HG03457 (cell line): Measurements from ENCODE around the gene RAB3B.
"Not testable (repeated sequence)": the region's sequence is repeated elsewhere in the genome, so short reads cannot be mapped to it uniquely, and the experiment has no call there.

ENCODE experiments used
- ATAC-seq: cut with Tn5 transposase; IDR thresholded peaks from one replicate; pipeline ENCODE4 v1.9.1; 2021; ENCODE audit warnings: moderate number of reproducible peaks; ENCODE audit not compliant: unreplicated experiment

Gene RAB3B, protein sequence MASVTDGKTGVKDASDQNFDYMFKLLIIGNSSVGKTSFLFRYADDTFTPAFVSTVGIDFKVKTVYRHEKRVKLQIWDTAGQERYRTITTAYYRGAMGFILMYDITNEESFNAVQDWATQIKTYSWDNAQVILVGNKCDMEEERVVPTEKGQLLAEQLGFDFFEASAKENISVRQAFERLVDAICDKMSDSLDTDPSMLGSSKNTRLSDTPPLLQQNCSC

DNA sequence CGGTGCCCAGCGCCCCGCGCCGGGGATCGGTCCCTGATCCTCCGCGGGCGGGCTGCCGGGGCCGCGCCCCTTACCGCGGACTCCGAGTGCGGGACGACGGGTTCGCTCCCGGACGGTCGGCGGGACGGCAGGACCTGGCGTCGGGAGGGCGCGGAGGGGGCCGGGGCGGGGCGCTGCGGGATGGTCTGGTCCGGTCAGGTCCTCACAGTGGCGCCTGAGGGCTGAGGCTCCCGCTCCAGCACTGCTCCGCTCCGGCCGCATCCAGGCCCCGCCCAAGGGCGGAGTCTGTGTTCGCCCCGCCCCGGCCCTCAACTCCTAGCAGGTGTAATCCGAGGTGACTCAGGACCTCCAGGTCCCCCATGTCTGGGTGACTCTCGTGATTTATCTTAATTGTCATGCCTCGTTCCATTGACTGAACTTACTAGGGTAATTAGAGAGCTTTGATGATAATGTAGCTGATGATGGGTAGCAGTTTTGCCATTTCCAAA, at the start of gene RAB3B:
RAB3B (minus strand) TSS at position 223 of the 488 bp plus-strand sequence. CDS start 13,583 bp downstream, outside the sequence.
- no peak for ATAC-seq

DNA sequence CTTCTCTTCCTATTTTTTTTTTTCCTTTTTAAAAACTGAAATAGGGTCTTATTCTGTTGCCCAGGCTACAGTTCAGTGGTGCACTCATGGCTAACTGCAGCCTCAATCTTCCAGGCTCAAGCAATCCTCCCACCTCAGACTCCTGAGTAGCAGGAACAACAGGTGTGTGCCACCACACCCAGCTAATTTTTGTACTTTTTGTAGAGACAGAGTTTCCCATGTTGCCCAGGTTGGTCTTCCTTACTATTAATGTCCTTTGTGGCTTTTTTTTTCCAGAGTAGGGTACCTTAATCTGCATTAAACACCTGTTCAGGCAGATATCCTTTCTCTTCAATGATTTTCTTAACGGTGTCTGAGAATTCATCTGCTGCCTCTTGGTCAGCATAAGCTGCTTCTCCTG, 47.4 kb upstream of the RAB3B start:
- ATAC-seq = no peak

DNA sequence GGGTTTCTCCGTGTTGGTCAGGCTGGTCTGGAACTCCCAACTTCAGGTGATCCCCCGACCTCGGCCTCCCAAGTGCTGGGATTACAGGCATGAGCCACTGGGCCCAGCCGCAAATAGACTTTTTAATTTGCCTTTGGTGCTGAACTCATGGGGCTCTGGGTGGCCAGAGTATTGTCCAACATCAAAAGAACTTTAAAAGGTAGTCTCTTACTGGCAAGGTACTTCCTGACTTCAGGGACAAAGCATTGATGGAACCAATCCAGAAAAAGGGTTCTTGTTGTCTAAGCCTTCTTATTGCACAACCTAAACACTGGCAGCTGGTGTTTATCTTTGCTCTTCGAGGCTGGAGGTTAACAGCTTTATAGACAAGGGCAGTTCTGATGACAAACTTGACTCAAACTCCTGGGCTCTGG, 46.9 kb upstream of the RAB3B start:
- no peak for ATAC-seq

DNA sequence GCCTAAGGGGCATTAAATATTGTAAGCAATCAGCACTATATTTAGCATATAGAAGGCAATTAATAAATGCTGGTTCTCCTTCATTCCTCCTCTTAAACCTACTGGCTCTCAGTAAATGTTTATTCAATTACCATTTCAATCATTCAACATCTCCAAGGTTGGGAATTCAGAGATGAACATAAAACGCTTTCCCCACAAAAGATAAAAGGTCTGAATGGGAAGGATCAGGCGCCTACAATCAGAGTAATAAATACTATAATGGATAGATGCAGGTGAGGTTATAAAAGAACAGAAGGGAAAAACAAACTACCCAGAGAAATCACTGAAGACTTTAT, 43.5 kb upstream of the RAB3B start:
- no peak for ATAC-seq

DNA sequence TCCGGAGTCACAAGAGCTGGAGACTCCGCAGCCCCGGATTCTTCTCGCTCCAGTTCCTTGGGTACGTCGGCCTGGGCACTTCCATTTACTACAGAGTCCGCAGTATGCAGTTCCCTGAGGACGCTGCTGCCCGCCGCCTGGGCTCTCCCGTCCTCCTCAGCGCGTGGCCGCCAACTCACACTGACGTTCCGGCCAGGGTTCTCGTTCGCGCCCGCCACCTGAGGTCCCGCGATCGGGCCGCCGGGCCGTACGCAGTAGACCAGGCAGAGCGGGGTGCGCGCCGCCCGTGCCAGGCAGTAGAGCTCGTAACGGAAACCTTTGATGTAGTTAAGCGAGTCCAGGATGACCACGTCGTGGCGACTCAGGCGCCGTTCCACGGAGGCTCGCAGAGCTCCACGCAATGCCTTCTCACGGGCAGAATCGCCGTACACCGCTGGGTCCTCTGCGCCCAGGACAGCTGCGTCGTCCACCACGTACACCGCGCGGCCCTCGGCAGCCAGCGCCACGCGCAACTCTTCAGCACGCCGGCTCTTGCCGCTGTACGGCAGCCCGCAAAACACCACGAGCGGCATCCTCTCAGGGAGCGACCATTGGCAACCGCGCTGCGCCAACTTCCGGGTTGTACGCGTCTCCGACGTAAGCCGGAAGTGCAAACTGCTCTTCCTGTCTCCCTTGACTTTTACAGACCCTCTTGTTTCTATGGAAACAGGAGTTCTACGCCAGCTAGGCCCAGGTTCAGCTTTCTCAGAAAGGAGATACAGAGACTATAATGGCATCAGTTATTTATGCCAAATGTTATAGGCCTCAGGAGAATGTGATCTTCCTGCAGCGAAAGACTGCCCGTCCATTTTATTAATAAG, 42.9 kb upstream of the RAB3B start, which contains the start of gene KTI12:
KTI12 (minus strand) TSS at position 621 of the 860 bp plus-strand sequence; CDS start at position 572, 49 bp downstream.
- peak; percentile 79 for ATAC-seq

DNA sequence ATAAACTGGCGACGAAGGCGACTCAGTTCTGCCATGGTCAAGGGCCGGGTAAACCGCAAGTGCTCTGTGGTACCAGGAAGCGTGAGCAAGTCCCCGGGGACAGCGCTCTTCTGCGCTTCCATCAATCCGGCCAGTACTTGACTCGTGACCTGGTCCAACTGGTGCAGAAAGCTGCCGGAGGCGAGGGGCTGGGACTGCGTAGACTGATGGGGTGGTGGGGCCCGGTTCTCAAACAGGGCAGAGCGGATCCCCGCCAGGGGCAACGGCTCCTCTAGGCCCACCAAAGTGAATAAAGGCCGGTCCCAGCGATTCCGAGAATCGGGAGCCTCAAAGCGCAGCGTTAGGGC, 42.3 kb upstream of the RAB3B start:
- ATAC-seq = no peak

DNA sequence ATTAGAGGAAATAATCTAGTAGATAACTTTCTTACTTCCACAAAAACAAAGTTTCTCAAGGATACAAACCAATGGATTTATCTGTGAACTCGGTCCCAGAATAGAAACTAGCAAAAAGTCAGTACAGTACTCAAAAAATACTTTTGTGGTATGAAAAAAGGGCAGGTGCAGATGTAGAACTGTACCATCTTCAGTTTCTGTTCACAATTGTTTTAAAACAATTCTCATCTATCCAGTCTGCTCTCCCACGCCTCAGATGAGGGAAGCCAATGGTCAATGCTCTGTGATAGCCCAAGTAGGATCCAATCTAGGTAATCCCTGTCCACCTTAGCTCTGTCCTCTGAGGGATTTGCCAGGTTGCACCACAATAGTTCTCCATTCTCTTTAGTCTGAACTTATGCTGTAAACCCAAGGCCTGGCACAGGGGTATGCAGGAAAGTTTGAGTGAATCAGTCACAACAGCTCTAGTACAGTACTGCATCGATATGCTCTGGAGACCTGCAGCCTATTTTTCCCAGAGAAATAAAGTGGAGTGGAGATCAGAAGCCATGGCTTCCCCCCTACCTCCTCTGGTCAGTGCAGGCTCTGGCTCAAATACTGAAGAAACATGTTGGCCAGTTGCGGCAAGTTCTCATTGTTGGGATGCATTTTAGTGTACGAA, 41.8 kb upstream of the RAB3B start:
- no peak for ATAC-seq

DNA sequence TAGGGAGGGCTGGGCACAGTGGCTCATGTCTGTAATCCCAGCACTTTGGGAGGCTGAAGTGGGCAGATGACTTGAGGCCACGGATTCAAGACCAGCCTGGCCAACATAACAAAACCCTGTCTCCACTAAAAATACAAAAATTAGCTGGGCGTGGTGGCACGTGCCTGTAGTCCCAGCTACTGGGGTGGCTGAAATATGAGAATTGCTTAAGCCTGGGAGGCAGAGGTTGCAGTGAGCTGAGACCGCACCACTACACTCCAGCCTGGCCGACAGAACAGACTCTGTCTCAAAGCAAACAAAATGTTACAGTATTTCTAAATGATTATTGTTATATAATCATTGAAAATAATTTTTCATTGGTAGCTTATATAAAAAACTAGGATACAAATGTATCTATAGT, 38.3 kb upstream of the RAB3B start:
- ATAC-seq = not testable (repeated sequence)

DNA sequence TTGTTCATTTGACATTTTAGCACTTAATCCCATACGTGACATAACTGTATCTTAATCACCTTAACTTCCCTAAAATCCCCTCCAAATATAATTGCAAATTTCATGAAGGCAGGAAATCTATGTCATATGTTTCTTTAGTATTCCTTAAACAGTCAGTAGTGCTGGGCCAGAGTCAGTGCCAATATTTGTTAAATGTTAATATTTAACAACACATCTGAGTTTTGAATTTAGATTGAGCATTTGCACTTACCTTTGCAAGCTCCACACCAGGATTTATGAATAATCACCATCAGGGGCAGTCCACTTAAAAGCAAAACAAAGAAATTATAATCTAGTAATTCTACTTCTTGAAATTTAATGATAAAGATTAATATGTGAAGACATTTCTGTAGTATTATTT, 37.8 kb upstream of the RAB3B start:
- no peak for ATAC-seq

DNA sequence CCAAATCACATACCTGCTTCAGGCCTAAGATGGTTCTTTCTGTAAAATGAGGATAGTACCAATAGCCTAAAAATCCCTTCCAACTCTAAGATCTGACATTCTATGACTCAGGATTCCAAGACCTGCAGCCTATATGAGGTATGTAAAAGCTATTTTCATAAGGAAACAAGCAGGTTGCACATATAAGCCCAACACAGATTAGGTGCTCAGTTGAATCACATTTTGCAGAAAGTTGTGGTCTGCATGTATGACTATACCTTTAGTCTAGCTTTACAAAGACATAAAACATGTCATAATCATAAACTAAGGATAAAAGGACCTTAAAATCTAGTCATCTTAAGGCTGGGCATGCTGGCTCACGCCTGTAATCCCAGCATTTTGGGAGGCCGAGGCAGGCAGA, 35.8 kb upstream of the RAB3B start:
- no peak for ATAC-seq

DNA sequence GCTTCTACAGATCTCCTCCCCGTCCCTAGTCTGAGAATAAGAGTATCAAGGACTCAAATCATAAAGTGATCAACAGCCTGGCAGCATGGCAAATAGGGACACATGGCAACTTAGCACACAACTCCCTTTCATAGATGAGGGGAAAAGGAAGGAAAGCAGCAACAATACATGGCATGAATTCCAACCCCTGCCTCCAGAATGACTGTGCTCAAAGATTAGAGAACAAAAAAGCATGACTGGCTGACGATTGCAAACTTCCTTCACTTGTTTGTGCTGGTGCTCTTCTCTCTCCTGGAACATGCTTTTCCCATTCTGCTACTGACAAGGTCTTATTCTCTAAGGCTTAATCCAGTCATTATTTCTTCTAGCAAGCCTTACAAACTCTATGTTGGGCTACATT, 31.6 kb upstream of the RAB3B start:
- ATAC-seq = no peak

DNA sequence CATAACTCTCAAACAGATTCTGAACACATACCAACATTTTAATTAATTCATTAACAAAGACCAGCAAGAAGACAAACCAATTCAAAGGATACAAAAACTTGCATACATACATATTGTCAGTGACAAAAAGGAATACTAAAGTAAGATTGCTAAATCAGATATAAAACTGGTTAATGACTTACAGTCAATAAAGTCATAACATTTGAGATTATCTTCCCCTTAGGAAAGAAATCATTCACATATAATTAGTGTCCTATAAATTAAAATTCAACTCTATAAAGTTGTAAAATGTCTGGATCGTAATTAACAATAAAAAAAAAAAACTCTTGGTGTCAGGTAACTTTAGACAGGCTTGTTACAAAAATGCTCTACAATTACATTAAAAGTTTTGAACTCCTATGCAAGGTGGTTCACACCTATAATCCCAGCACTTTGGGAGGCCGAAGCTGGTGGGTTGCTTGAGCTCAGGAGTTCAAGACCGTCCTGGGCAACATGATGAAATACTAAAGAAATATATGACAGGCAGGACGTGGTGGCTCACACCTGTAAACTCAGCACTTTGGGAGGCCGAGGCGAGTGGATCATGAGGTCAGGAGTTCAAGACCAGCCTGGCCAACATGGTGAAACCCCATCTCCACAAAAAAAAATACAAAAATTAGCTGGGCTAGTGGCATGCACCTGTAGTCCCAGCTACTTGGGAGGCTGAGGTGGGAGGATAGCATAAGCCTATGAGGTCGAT, 17.7 kb upstream of the RAB3B start:
- no peak for ATAC-seq

DNA sequence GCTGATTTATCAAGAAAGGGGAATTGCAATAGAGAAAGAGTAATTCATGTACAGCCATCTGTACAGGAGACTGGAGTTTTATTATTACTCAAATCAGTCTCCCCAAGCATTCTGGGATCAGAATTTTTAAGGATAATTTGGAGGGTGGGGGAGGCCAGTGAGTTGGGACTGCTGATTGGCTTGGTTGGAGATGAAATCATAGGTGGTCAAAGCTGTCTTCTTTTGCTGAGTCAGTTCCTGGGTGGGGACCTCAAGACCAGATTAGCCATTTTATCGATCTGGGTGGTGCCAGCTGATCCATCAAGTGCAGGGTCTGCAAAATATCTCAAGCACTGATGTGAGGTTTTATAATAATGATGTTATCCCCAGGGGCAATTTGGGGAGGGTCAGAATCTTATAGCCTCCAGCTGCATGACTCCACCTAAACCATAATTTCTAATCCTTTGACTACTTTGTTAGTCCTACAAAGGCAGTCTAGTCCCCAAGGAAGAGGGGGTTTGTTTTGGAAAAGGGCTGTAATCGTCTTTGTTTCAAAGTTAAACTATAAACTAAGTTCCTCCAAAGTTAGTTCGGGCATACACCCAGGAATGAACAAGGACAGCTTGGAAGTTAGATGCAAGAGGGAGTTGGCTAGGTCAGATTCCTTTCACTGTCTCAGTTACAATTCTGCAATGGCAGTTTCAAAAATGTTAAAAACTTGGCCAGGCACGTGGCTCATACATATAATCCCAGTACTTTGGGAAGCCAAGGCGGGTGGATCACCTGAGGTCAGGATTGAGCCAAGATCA, 16.9 kb upstream of the RAB3B start:
- ATAC-seq = no peak

DNA sequence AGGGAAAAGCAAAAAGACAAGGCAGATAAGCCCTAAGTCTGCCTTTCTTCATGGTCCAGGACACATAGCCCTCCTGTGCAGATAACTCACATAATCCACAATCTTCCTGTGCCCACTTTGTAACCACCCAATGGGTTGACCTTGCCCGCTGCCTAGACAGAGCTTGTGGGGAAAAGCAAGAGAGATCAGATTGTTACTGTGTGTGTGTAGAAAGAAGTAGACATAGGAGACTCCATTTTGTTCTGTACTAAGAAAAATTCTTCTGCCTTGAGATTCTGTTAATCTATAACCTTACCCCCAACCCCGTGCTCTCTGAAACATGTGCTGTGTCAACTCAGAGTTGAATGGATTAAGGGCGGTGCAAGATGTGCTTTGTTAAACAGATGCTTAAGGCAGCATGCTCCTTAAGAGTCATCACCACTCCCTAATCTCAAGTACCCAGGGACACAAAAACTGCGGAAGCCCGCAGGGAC, 15.6 kb upstream of the RAB3B start:
- ATAC-seq = not testable (repeated sequence)

DNA sequence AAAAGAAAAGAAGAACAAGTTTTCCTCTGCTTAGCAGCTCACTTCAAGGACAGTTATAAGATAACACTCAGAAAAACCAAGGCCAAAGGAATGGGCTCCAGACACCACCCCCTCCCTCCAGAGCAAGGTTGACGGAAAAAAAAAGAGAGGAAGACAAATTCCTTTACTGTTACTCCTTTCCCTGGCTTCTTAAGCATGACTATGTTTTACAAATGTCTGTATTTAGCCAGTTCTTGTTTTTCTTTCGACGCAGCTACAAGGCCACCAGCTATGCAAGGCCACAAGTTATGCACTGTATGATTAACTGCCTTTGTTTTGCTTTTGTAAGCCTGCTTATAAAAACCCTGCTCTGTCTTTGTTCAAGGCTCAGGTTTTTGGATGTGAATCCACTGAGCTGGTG, 15.0 kb upstream of the RAB3B start:
- ATAC-seq = not testable (repeated sequence)

DNA sequence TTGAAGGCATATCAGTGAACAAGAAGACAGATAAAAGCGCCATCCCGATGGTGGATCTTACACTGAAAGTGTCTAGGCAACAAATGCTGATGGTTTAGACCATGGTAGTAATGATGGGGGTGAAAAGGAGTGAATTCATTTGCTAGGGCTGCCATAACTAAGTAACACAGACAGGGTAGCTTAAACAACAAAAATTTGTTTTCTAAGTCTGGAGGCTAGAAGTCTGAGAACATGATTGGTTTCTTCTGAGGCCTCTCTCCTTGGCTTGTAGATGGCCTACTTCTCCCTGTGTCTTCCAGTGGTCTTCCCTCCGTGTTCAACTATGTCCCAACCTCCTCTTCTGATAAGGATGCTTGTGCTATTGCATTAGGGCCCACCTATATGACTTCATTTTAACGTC, 13.4 kb upstream of the RAB3B start:
- ATAC-seq = no peak

DNA sequence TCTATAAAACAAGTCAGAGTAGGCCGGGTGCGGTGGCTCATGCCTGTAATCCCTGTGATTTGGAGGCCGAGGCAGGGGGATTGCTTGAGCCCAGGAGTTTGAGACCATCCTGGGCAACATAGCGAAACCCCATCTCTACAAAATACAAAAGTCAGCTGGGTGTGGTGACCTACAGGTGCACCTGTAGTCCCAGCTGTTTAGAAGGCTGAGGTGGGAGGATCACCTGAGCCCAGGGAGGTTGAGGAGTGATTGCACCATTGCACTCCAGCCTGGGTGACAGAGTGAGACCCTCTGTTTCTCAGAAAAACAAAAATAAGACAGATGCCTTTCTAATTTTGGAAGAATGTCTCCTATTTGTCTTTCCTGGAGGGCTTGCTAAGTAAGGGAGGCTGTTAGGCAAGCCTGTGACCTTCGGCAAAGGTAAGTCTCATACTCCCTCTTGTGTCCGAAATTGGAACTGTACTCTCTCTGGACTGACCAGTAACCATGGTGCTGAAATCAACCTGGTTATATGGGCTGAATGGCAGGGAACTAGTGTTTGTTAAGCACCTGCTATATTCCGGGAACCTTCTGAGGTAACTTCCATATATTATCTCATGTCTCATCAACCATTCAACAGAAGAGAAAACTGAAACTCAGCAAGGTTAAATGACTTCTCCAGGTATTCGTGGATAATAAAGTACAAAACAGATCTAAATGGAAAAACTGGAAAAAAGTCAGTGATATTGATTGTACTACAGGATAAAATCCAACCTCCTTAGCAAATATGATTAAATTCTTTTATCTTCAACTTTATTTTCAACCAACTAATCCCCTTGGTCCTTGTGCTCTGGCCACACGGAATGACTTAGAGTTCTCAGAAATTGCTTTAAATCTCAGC, 11.8 kb upstream of the RAB3B start:
- ATAC-seq = peak; percentile 52

DNA sequence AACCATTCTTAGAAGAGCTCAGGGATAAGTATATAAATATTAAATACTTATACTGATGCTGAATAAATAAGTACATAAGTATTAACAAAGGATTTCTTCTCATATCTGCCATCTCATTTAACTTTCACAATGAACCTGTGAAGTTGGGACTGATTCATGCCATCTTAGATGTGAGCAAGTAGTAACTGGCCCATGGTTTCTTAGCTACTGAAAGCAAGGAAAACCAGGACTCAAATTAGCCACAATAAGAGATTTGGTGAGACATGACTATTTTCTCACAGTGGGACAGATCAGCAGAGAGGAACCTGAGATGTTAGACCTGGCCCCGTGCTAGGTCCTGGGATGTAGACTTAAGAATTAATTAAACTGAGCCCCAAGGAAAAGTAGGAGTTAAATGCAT, 8.2 kb upstream of the RAB3B start:
- no peak for ATAC-seq

DNA sequence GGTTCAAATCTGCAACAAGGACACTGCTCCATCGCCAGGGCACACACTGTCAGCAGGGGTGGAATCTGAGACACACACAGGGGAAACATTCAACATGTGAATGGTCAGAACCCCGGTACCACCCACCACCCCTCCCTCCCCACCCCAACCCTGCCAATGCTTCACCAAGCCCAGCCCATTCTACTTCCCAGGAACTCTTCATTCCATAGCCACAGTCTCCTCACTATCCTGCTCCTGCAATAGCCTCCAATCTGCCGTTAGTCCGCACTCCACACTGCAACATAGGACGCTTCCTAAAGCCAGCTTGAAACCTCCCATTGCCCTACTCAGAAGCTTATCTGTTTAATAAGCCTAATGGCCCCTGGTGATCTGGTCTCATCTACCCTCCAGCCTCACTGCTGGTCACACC, 7.5 kb upstream of the RAB3B start:
- ATAC-seq = no peak
